GM10248 (cell line): Measurements from ENCODE around the gene PPM1K.

ENCODE experiments used
- CTCF ChIA-PET: fragments of 300-600 bp; sonication (Branson Sonifier 250); formaldehyde crosslinking; extraction: SDS; loops from one replicate; lab custom pipeline; 2021; ENCODE audit warnings: antibody characterized with exemption; lab: Yijun Ruan, JAX
- POLR2A ChIA-PET: fragments of 350-650 bp; sonication (Branson Sonifier 250); formaldehyde crosslinking; extraction: SDS; loops from one replicate; lab custom pipeline; 2020; ENCODE audit warnings: antibody characterized with exemption; lab: Yijun Ruan, JAX
- DNase-seq: peaks from one replicate; pipeline ENCODE4 v3.0.0; 2012; ENCODE audit errors: extremely low spot score
- CTCF ChIP-seq: IDR thresholded peaks from 2 replicates; pipeline ENCODE4 v1.5.1; 2012; ENCODE audit warnings: mild to moderate bottlenecking, low read depth; ENCODE audit errors: extremely low read depth, missing control alignments, control extremely low read depth

Gene PPM1K

GRCh38 chr4:88296413-88297211, 12.3 kb upstream of the PPM1K start:
- CTCF ChIA-PET = interaction anchor here (0.8 to 2.1 kb wide), 8 partner anchors 9 to 219 kb away, joined by 3 to 7 read pairs (median 4); partner anchors contain the start of gene HERC6
- no peak for TF ChIP-seq CTCF
- no peak for DNase-seq
- POLR2A ChIA-PET = no interaction called here

GRCh38 chr4:88295656-88296055, 11.3 kb upstream of the PPM1K start:
- ChIA-PET POLR2A (no interaction called here), CTCF (interaction anchor here (1.6 to 2.1 kb wide), 3 partner anchors 12 to 160 kb away, joined by 3 to 6 read pairs (median 4); partner anchors contain the start of gene PPM1K)
- no peak for TF ChIP-seq CTCF
- no peak for DNase-seq

- CTCF ChIA-PET = interaction anchor here (1.2 to 1.6 kb wide), 4 partner anchors 9 to 166 kb away, joined by 3 to 6 read pairs (median 4); partner anchors contain the start of gene HERC5
- POLR2A ChIA-PET = no interaction called here
- no peak for TF ChIP-seq CTCF
- DNase-seq = no peak
These were observed 6.6 kb upstream of the PPM1K start for GRCh38 chr4:88291003-88291402.

- no peak for TF ChIP-seq CTCF
- ChIA-PET CTCF (interaction anchor here (1.3 to 2.1 kb wide), 3 partner anchors 10 to 19 kb away, joined by 3 to 6 read pairs (median 6); no protein-coding TSS in a partner anchor), POLR2A (no interaction called here)
- no peak for DNase-seq
These were observed 2.5 kb upstream of the PPM1K start for GRCh38 chr4:88286897-88287296.

- CTCF ChIA-PET = interaction anchor here (1.0 to 3.2 kb wide), 6 partner anchors 8 to 231 kb away, joined by 5 to 10 read pairs (median 6); partner anchors contain the start of gene HERC5
These were observed 883 bp upstream of the PPM1K start for GRCh38 chr4:88285235-88285653.

More at GRCh38 chr4:88285235-88285653, 883 bp upstream of the PPM1K start:
- POLR2A ChIA-PET = interaction anchor here (1.2 to 1.9 kb wide), 2 partner anchors 35 to 172 kb away, joined by 4 to 6 read pairs; partner anchors contain the start of gene HERC5
- no peak for TF ChIP-seq CTCF
- DNase-seq = no peak
